ENCODE measurements around the gene ADCYAP1R1.

DNA sequence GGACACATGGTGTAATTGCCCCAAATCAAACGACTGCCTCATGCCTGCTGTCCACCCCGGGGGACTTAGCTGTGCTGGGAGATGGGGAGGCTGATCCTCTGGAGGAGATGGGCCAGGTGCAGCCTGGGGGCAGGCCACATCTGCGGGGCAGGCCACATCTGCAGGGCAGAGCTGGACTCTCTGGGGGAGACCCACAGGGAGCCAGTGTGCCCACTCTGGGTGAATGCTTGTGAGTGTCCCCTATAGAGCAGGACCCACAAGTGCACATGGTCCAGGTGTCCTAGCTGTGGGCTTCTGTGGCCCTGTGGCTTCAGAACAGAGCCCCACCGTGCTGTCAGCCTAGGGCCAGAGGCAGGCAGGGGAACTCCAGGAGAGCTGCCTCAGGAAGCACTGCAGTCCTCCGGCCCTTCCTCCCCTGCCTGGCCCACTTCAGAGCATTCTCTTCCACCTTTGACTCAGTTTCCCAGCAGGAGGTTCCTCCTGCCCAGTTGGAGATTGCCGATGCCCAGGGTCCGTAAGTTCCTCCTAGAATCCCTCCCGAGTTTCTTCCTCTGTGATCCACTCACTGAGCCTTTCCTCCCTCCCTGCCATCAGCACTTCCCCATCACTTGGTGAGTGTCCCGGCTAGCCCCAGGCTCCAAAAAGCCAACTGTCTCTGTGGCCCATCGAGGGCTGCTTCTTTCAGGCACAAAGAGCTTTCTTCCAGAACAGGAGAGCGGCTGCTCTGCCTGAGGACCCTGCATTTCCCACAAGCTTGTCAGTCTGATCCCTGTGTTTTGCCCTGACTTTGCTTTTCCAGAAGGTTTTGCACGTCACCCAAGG is 50.3 kb downstream of the ADCYAP1R1 start:
- TF ChIP-seq POLR2A (IDR thresholded peaks at IDR 0.05; ENCODE audit: low read length) (no peak), GATA1 (IDR thresholded peaks at IDR 0.05; ENCODE audit: low read depth, low read length) (no peak)

Data from erythroblast (primary cell).